DOHH2 (cell line): ENCODE measurements around the gene ANKMY1.

Experiments
- CTCF ChIP-seq: fragments of 200-600 bp; sonication (generic); IDR thresholded peaks from one replicate; pipeline ENCODE4 v1.5.1; 2014; ENCODE audit warnings: antibody characterized with exemption, mild to moderate bottlenecking, low read depth, low read length; ENCODE audit not compliant: poor library complexity, severe bottlenecking
- EZH2phosphoT487 ChIP-seq: fragments of 200-600 bp; sonication (generic); IDR thresholded peaks from 2 replicates; pipeline ENCODE4 v1.6.1; 2017; ENCODE audit warnings: borderline replicate concordance, mild to moderate bottlenecking, antibody characterized with exemption, low read length, moderate library complexity, mixed read lengths

GRCh38 chr2:240598311-240598911 is 40.6 kb upstream of the ANKMY1 start:
- TF ChIP-seq EZH2phosphoT487: no peak
- no peak for TF ChIP-seq CTCF
